K562 (cell line): ENCODE data around the gene SGK1. TPM values are rescaled to one million over a fixed set of nuclear protein-coding genes. Genes with fewer than 3 reads are reported as not detected.
A peak's percentile ranks its signal among the peaks of the same experiment; 100 is the strongest.

Experiments used
- CHD7 ChIP-seq: fragments of 200-600 bp; sonication (generic); IDR thresholded peaks from one replicate; pipeline ENCODE4 v1.6.1; 2012; ENCODE audit warnings: mild to moderate bottlenecking, low read depth, low read length, inconsistent platforms
- ETV5 ChIP-seq: sonication (generic); formaldehyde crosslinking; IDR thresholded peaks from 2 replicates; pipeline ENCODE4 v1.4.0; 2020; ENCODE audit warnings: low read depth, mild to moderate bottlenecking, missing genetic modification reagents
- MLLT1 ChIP-seq, 2 experiments: fragments of 450-650 bp; IDR thresholded peaks; 2 replicates each; pipeline ENCODE4 v1.6.1; 2016
- PCBP2 ChIP-seq: fragments of 200-400 bp; formaldehyde crosslinking; IDR thresholded peaks from 2 replicates; pipeline ENCODE4 v1.6.1; 2018; ENCODE audit warnings: low read length, low read depth, mild to moderate bottlenecking, moderate library complexity; ENCODE audit not compliant: poor library complexity, severe bottlenecking
- PML ChIP-seq: IDR thresholded peaks from 2 replicates; pipeline ENCODE4 v1.6.1; 2012; ENCODE audit warnings: low read length, inconsistent platforms
- POLR3G ChIP-seq: IDR thresholded peaks from 2 replicates; pipeline ENCODE4 v1.6.1; 2011; ENCODE audit not compliant: insufficient read length, insufficient replicate concordance; ENCODE audit errors: extremely low read depth
- TCF3 ChIP-seq: sonication (generic); formaldehyde crosslinking; IDR thresholded peaks from 2 replicates; pipeline ENCODE4 v1.4.0; 2020; ENCODE audit warnings: mild to moderate bottlenecking, missing genetic modification reagents
- ZC3H4 ChIP-seq: sonication (generic); formaldehyde crosslinking; IDR thresholded peaks from 2 replicates; pipeline ENCODE4 v1.9.0; 2021; ENCODE audit warnings: missing genetic modification reagents, borderline replicate concordance
- ZNF224 ChIP-seq: sonication (generic); formaldehyde crosslinking; IDR thresholded peaks from 2 replicates; pipeline ENCODE4 v1.8.0; 2022; ENCODE audit warnings: mild to moderate bottlenecking, missing genetic modification reagents
- ZNF444 ChIP-seq: fragments of 250-450 bp; sonication (Bioruptor Pico); IDR thresholded peaks from 2 replicates; pipeline ENCODE4 v1.4.0; 2020; ENCODE audit warnings: mild to moderate bottlenecking, moderate library complexity
- polyA plus RNA-seq, 8 experiments: library from polyadenylated mRNA; depleted of rRNA in 4 of 8; stranded (reverse) in 5 of 8; unstranded in 3 of 8; fragments of >200 nt; fragmentation: Nextera tagmentation in 2 of 8; fragmentation: Illumina TruSeq in 1 of 8; extraction: Ambion mirVana in 2 of 8; extraction: Trizol in 1 of 8; gene quantifications; 2 replicates each; pipeline versions ENCODE4 v1.2.1 to v1.2.3, GENCODE V29; 2011 to 2014; ENCODE audit warnings: inconsistent platforms in 1 of 8, missing spikeins in 1 of 8
- total RNA-seq, 7 experiments: library from RNA; depleted of rRNA in 6 of 7; stranded (reverse); fragments of >200 nt in 6 of 7; fragmentation: Illumina TruSeq in 2 of 7; extraction: Trizol in 2 of 7; gene quantifications; 2 replicates each; pipeline versions ENCODE4 v1.2.1 to v1.2.3, GENCODE V29; 2011 to 2021; ENCODE audit warnings: low replicate concordance in 1 of 7
- TF ChIP-seq, protein P1 (sequence below), 2 experiments: fragments of 150-350 bp in 1 of 2; IDR thresholded peaks; 2 replicates each; pipeline ENCODE4 v1.6.1; 2012 to 2016; ENCODE audit warnings: low read depth in 2 of 2, low read length in 2 of 2, mild to moderate bottlenecking in 1 of 2, moderate library complexity in 1 of 2

The SGK1 gene
- total and polyA plus RNA-seq, 9 of the 15 experiments (the other 6 are each of a cell fraction or from before 2014, with no cell fraction given): 3.5 to 7.2 (median 3.9) TPM

DNA sequence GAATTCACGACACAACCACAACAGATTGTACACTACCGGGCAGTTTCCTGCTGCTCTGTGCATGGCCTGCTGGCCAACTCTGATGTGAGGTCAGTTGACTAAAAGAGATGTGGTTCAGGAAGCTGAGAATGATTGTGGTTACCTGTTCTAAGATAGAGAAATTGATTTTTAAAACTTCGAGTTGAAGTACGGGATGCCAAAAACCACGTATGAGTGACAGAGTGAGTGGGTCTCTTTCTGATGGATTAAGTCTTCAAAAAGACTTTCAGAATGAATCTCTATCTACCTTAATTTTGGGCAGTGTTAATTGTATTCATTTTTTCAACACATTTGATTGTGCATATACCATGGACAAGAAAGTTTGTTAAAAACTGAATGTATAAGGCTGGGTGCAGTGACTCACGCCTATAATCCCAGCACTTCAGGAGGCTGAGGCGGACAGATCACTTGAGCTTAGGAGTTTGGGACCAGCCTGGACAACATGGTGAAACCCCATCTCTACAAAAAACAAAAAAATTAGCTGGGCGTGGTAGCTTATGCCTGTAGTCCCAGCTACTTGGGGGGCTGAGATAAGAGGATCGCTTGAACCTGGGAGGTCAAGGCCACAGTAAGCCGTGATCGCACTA is 121.2 kb downstream of the SGK1 start (continued):
- TF ChIP-seq MLLT1 (IDR thresholded peaks at IDR 0.05) (no peak), PML (no peak; the same call in 1 of the 2 replicates), PCBP2 (no peak), ZNF224 (CRISPR knock-in tag) (no peak), ZC3H4 (CRISPR knock-in tag) (no peak), ZNF444 (CRISPR knock-in tag) (no peak), CHD7 (no peak), ETV5 (CRISPR knock-in tag) (0 out of 2 replicates have a peak, but pooled peaks have one; percentile 39), TCF3 (peak; percentile 69), POLR3G (no peak)
- TF ChIP-seq, protein P1, sequence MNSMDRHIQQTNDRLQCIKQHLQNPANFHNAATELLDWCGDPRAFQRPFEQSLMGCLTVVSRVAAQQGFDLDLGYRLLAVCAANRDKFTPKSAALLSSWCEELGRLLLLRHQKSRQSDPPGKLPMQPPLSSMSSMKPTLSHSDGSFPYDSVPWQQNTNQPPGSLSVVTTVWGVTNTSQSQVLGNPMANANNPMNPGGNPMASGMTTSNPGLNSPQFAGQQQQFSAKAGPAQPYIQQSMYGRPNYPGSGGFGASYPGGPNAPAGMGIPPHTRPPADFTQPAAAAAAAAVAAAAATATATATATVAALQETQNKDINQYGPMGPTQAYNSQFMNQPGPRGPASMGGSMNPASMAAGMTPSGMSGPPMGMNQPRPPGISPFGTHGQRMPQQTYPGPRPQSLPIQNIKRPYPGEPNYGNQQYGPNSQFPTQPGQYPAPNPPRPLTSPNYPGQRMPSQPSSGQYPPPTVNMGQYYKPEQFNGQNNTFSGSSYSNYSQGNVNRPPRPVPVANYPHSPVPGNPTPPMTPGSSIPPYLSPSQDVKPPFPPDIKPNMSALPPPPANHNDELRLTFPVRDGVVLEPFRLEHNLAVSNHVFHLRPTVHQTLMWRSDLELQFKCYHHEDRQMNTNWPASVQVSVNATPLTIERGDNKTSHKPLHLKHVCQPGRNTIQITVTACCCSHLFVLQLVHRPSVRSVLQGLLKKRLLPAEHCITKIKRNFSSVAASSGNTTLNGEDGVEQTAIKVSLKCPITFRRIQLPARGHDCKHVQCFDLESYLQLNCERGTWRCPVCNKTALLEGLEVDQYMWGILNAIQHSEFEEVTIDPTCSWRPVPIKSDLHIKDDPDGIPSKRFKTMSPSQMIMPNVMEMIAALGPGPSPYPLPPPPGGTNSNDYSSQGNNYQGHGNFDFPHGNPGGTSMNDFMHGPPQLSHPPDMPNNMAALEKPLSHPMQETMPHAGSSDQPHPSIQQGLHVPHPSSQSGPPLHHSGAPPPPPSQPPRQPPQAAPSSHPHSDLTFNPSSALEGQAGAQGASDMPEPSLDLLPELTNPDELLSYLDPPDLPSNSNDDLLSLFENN (IDR thresholded peaks at IDR 0.05; ENCODE audit: low read depth in 2 of 2, low read length in 2 of 2): no peak
